ENCODE measurements around the gene IRX4.

The IRX4 gene

GRCh38 chr5:1835431-1835830 is 47.3 kb downstream of the IRX4 start:
- no peak for DNase-seq

- DNase-seq = no peak
These were observed 47.9 kb downstream of the IRX4 start for GRCh38 chr5:1834721-1835429.

GRCh38 chr5:1834022-1834551 is 48.6 kb downstream of the IRX4 start:
- DNase-seq = no peak

- DNase-seq = no peak
These were observed 49.3 kb downstream of the IRX4 start for GRCh38 chr5:1833264-1834021.

- DNase-seq = no peak
These were observed 50.0 kb downstream of the IRX4 start for GRCh38 chr5:1832511-1833250.

- no peak for DNase-seq
These were observed 50.9 kb downstream of the IRX4 start for GRCh38 chr5:1831677-1832313.

- DNase-seq = no peak
These were observed 51.5 kb downstream of the IRX4 start for GRCh38 chr5:1831257-1831656.

GRCh38 chr5:1830571-1831228 is 52.0 kb downstream of the IRX4 start:
- DNase-seq = no peak

GRCh38 chr5:1827886-1828397 is 54.8 kb downstream of the IRX4 start:
- no peak for DNase-seq
